HG03460 (cell line): ENCODE results near the gene KRT16.
"Not testable (repeated sequence)": the region's sequence is repeated elsewhere in the genome, so short reads cannot be mapped to it uniquely, and the experiment has no call there.

Experiments
- ATAC-seq: cut with Tn5 transposase; IDR thresholded peaks from one replicate; pipeline ENCODE4 v1.9.1; 2021; ENCODE audit not compliant: unreplicated experiment

KRT16 gene

GRCh38 chr17:41585301-41586056 is 27.1 kb downstream of the KRT16 start:
- ATAC-seq, result no peak

DNA sequence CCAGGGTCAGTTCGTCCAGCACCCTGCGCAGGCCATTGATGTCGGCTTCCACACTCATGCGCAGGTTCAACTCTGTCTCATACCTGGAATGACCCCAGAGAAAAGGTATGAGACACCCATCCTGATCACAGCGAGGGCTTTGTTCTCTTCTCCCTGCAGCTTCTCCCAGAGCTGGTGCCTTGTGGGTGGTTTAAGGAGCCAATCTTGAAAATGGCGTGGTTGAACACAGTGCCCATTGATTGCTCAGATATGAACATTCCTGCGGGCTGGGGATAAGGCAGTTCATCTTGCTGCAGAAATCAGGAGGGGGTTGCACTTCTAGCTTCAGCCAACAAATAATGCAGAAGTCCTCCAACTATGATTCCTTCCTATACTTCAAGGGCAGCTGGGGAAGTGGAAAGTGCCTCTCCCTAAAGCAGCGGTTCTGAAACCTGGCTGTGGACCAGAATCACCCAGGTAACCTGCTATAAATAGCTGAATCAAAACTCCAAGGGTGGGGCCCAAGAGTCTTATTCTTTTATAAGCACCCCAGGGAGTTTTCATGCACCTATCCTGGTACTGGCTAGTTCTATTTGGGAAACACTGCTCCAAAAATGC is 28.1 kb downstream of the KRT16 start:
- ATAC-seq, result not testable (repeated sequence)

GRCh38 chr17:41583137-41584127 is 29.1 kb downstream of the KRT16 start:
- no peak for ATAC-seq

DNA sequence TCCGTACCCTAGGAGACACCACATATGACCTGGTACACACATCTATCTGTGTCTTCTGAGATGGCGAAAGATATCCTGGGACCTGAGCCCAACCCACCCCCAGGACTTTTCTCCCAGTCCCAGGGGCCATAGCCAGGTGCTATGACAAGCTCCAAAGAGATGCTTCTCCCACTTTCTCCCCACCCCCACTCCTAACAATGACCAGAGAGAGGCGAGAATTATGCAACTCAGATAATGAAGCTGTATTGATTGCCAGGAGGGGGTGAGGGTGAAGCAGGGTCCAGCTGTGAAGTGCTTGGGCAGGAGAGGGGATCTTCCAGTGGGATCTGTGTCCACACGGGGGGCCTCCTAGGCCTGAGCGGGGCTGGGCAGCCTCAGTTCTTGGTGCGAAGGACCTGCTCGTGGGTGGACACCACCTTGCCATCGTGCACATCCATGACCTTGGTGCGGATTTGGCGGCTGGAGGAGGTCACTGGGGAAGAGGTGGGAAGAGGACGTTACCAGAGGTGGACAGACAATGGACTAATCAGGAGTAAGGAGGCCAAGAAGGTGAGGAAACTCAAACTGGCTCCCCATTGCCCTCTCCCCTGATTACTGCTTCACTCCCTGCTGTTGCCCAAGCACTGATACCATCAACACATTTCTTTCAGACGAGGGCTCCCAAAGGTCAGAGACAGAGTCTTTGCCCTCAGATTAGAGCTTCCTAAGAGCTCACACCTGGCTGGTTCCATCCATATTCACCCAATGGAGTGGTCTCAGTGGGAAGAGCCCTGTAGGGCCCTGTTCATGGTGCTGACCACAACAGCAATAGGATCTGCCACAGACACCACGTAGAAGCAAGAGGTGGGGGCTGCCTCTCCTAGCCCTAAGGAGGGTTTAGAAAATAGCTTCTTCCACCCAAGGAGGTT is 30.3 kb downstream of the KRT16 start:
- not testable (repeated sequence) for ATAC-seq

DNA sequence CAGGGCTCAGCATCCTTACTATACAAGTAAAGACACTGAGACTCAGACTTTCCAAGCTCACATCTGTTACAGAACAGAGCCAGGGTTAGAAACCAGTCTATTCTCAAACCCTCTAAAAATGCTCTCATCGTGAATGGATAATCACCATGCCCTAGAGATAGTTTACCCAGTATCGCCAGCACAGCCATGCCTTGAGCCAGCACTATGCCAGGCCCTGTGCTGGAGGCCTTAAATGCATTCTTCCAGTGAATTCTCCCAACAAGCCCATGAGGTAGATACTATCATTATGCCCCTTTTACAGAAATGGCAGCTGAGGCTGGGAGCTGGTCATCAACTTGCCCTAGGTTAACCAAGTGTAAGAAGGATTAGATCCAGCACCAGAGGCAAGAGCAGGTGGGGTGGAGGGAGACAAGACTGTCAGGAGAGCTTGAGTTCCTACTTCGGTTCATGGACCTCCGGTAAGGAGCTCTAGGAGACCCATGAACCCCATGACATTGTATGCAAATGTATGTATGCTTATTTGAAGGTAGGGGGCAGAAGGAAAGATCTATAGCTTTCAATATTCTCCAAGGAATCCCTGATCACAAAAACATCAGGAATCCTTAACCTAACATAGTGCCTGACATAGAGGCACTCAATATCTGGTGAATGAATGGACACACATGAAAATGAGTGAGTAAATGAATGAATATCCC is 31.1 kb downstream of the KRT16 start:
- ATAC-seq, result no peak

DNA sequence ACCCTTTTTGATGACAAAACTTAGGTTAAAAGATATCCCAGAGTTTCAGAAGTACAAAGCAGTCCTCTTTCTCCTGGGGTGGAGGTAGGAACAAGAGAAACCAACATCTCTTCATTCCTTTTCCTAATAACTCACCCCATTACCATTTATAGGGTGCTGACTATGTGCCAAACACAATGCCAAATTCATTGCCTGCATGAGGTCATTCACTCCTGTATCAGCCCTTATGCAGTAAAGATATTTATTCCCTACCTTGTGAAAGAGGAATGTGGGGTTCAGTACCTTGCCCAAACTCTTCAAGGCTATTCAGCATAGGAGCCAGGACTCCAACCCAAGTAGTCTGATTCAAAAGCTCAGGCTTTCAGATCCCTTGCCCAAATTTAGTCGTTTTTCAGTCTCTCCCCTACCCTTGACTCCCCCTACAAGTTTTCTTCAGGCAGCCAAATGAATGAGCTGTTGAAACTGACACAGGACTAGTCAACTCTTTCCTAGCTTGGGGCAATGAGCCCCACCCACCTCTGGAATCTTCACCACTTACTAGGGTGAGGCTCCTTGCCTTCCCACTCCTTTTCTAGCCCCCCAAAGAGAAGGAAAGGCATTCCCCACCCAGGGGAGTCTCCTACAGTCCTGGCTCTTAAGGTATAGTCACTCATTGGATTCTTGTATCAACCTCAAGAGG is 31.7 kb downstream of the KRT16 start:
- no peak for ATAC-seq

GRCh38 chr17:41580244-41580575 is 32.4 kb downstream of the KRT16 start:
- no peak for ATAC-seq

DNA sequence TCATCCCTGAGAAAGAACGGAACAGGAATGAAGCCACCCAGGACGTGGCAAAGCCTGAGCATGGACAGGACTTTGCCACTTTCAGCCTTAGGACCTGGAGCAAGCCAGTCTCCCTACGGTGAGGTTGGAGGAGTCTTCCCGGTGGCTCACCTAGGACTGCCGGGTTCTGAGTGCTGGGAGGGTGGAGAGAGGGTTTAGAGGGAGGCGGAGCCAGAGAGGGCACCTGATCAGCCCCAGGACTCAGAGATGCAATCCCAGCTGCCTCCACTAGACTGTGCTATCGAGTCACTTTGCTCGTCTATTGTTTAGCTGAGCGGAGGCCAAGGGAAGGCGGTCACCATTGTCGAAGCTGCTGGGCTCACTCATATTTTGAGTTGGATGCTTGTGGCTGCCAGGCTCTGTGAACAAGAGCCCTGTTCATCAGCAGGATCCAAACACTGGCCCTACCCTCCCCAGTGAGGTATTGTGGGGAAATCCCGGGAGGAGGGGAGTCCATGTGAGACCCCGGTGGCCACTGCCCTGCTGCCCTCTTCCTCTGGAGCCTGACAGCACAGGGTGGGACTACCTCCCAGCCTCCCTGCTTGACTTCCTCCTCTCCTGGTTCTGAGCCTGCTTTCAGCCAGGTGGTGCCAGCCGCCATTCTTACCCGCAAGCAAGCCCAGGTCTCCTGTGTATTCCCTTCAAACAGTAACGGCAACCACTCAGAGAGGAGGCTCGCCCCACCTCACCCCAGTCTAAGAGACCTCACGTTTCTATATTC is 32.9 kb downstream of the KRT16 start:
- no peak for ATAC-seq

GRCh38 chr17:41578971-41579370 is 33.6 kb downstream of the KRT16 start:
- no peak for ATAC-seq

DNA sequence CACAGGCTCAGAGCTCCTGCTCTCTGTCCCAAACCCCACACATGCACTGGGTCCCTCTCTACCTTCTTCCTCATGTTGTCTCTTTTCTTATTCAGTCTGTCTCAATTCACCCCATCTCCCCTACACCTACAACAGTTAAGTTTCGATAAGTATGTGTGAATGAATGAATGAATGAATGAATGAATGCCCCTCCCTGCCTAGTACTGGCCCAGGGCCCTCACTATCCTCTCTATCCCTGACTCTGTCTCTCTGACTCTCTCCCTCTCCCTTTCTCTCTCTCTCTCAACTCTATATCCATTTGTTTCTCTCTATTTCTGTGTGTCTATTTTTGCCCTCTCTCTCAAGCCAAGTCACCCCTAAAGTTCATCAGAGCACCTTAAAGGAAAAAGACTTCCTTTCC is 34.0 kb downstream of the KRT16 start:
- ATAC-seq, result no peak

DNA sequence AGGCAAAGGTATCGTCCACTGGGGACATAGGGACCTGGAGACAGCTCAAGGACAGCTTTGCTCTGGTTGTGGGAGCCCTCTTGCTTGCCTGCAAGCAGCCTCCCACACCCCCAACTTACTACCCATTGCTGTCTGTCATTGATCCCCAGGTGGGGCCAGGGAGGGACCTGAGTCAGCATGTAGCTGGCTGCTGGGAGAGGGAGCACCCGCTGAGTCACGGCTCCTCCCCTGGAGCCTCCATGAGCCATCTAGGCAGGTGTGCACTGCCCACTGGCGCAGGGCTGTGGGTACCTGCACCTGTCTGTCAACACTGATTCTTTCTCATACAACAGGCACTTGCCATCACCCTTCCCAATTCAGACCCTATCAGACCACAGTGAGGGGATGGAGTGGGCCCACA is 35.8 kb downstream of the KRT16 start:
- ATAC-seq, result not testable (repeated sequence)

DNA sequence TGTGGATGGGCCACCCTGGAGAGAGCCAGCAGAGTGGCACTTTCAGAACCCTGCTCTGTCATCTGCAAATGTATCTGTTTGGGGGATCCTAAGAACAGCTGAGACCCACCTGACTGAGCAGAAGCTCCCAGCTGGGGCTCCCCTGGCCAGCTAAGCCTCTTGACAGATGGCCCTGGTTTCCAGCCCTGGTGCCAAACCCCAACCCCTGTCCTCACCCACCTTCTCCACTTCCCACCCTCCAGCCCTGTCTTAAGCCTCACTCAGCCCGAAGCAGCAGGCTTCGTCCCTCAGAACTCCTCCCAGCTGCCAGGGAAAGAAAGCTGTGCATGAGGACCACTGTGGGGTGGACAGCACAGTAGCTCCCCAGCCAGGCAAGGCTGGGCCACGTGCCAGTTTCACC is 37.2 kb downstream of the KRT16 start:
- ATAC-seq, result no peak

- no peak for ATAC-seq
Observed at GRCh38 chr17:41571561-41572434, 40.8 kb downstream of the KRT16 start, which contains the start of gene KRT9. Gene KRT9 (minus strand): TSS chr17:41572059. CDS start chr17:41571992, 67 bp downstream.

GRCh38 chr17:41567317-41567716 is 45.2 kb downstream of the KRT16 start:
- no peak for ATAC-seq

DNA sequence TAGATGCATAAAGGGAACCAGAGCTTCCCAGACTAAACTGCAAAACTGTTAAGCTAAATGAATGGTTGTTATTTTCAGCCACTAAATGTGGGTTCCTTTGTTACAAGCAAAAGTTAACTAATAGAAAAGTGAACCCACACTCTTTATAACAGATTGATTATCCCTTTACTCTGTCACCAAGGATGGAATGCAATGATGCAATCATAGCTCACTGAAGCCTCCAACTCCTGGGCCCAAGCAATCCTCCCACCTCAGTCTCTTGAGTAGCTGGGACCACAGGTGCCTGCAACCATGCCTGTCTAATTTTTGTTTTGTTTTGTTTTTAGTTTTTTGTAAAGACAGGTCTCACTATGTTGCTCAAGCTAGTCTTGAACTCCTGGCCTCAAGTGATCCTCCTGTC is 47.2 kb downstream of the KRT16 start:
- no peak for ATAC-seq

DNA sequence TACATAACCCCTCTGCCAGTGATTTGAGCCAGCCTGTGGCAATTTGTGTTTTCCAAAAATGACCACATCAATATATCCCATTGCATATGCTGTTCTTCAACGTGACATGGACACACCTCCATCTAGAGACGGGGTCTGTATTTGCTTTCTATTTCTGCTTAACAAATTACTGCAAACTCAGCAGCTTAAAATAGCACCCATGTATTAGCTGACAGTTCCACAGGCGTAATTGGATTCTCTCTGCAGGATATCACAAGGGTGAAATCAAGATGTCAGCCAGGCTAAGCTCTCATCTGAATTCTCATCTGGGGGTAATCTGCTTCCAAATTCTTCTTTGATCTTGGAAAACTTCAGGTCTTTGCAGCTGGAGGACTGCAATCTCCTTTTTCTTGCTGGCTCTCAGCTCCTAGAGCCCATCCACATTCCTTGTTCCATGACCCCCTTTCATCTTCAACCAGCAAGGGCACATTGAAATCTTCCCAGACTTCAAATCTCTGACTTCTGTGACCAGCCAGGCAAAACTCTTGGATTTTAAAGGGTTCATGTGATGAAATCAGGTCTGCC is 48.9 kb downstream of the KRT16 start:
- no peak for ATAC-seq

DNA sequence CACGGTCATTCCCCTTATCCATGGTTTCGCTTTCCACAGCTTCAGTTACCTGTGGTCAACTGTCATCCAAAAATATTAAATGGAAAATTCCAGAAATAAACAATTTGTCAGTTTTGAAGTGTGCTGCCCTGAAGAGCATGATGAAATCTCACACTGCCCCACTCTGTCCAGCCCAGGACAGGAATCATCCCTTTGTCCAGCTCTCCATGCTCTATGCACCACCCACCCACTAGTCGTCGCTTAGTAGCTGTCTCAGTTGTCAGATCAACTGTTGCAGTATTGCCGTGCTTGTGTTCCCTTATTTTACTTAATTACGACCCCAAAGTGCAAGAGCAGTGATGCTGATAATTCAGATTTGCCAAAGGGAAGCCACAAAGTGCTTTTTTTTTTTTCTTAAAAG is 51.0 kb downstream of the KRT16 start:
- no peak for ATAC-seq
